Kidney epithelial cell (primary cell): ENCODE data around the gene MBD3L5. TPM values are rescaled to one million over a fixed set of nuclear protein-coding genes. Genes with fewer than 3 reads are reported as not detected.
"Not testable (repeated sequence)": the region's sequence is repeated elsewhere in the genome, so short reads cannot be mapped to it uniquely, and the experiment has no call there.

Source experiments
- DNase-seq: peaks from one replicate; pipeline ENCODE4 v3.0.0-alpha.2; 2010; ENCODE audit warnings: low read depth
- H3K27me3 ChIP-seq: 2 replicates; pipeline ENCODE4 v1.6.0; 2011; ENCODE audit warnings: low read length; ENCODE audit not compliant: control insufficient read depth, insufficient read depth
- H3K36me3 ChIP-seq: 2 replicates; pipeline ENCODE4 v1.5.1; 2011; ENCODE audit warnings: low read length; ENCODE audit not compliant: control insufficient read depth, insufficient read depth
- H3K4me3 ChIP-seq: 2 replicates; pipeline ENCODE4 v1.5.1; 2011; ENCODE audit warnings: low read depth, mild to moderate bottlenecking, control low read depth, low read length
- CTCF ChIP-seq: IDR thresholded peaks from 2 replicates; pipeline ENCODE4 v1.5.1; 2011; ENCODE audit warnings: mild to moderate bottlenecking, moderate library complexity, low read length, control low read depth, inconsistent platforms; ENCODE audit not compliant: insufficient read depth, poor library complexity, severe bottlenecking
- total RNA-seq: library from RNA; depleted of rRNA; stranded (reverse); fragments of >200 nt; gene quantifications from 2 replicates; pipeline ENCODE4 v1.2.3, GENCODE V29; 2015

MBD3L5 gene
- total RNA-seq, 1 donor from 2014 or later = not detected

- H3K36me3 ChIP-seq, DNase-seq, H3K27me3 ChIP-seq, H3K4me3 ChIP-seq: not testable (repeated sequence)
Observed at GRCh38 chr19:7051421-7051820, 21.0 kb downstream of the MBD3L5 start.

DNA sequence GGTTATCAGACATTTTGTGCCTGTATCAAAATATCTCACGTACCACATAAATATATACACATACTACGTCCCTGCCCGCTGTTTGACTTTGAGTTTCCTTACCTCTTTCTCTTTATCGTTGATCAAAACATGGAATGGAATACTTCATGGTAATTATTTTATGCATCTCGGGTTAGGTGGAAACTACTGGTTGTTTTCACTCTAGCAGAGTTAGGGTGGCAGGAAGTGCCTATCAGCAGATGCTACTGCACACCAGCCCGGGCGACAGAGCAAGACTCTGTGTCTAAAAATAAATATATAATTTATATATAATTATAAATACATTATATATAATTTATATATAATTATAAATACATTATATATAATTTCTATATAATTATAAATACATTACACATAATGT, 22.5 kb downstream of the MBD3L5 start:
- not testable (repeated sequence) for DNase-seq, H3K27me3 ChIP-seq, H3K36me3 ChIP-seq, H3K4me3 ChIP-seq

DNA sequence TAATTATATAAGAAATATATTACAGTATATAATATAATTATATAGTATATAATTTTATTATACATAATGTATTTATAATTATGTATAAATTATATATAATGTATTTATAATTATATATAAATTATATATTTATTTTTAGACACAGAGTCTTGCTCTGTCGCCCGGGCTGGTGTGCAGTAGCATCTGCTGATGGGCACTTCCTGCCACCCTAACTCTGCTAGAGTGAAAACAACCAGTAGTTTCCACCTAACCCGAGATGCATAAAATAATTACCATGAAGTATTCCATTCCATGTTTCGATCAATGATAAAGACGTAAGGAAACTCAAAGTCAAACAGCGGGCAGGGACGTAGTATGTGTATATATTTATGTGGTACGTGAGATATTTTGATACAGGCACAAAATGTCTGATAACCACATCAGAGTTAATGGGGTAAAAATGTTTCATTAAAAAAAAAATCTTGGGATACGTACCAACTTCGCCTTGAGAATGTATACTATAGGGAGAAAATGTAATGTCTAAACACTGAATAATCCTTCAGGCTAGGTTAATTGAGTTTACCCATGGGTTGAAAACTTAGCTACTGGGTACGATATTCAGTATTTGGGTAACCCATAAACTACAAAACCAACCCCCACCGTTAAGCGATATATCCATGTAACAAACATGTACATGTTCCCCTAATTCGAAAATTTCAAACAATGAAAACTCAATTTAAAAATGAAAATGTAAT, 24.4 kb downstream of the MBD3L5 start:
- not testable (repeated sequence) for H3K27me3 ChIP-seq, DNase-seq, H3K4me3 ChIP-seq, H3K36me3 ChIP-seq

- DNase-seq, H3K4me3 ChIP-seq, H3K36me3 ChIP-seq, H3K27me3 ChIP-seq: not testable (repeated sequence)
Observed at GRCh38 chr19:7055679-7056078, 25.3 kb downstream of the MBD3L5 start.

- not testable (repeated sequence) for H3K4me3 ChIP-seq, DNase-seq, H3K27me3 ChIP-seq, H3K36me3 ChIP-seq
Observed at GRCh38 chr19:7056371-7056770, 26.0 kb downstream of the MBD3L5 start.

GRCh38 chr19:7058576-7058975, 28.2 kb downstream of the MBD3L5 start, which contains the start of gene MBD3L3:
Gene MBD3L3 (minus strand): TSS chr19:7058676. CDS start chr19:7058605, 71 bp downstream.
- not testable (repeated sequence) for H3K36me3 ChIP-seq, H3K4me3 ChIP-seq, H3K27me3 ChIP-seq, DNase-seq

GRCh38 chr19:7059977-7060376, 29.6 kb downstream of the MBD3L5 start:
- not testable (repeated sequence) for H3K27me3 ChIP-seq, H3K36me3 ChIP-seq, DNase-seq, H3K4me3 ChIP-seq

- no peak for DNase-seq
- Histone ChIP-seq H3K4me3 (no peak overlapping the region), H3K36me3 (no peaks in the 10 kb centered on the region), H3K27me3 (no peaks in the 10 kb centered on the region)
- no peak for TF ChIP-seq CTCF
Observed at GRCh38 chr19:7063339-7063738, 33.0 kb downstream of the MBD3L5 start.

GRCh38 chr19:7063764-7064418, 33.5 kb downstream of the MBD3L5 start:
- DNase-seq = no peak
- Histone ChIP-seq H3K4me3 (no peak overlapping the region), H3K36me3 (no peaks in the 10 kb centered on the region), H3K27me3 (no peaks in the 10 kb centered on the region)
- no peak for TF ChIP-seq CTCF
